Neural cell (in vitro differentiated cells): ENCODE measurements around the gene EIF3B.

Experiments
- EZH2 ChIP-seq: fragments of 200-600, 300-800 bp; shearing (Covaris generic), sonication (generic); IDR thresholded peaks from 2 replicates; pipeline ENCODE4 v1.6.1; 2014; ENCODE audit warnings: antibody characterized with exemption, low read length, borderline replicate concordance, mild to moderate bottlenecking; ENCODE audit not compliant: insufficient read depth, poor library complexity, severe bottlenecking
- POLR2AphosphoS5 ChIP-seq: IDR thresholded peaks from 2 replicates; pipeline ENCODE4 v1.6.1; 2012
- TF ChIP-seq, protein P1 (sequence below): fragments of 450-650 bp; IDR thresholded peaks from 2 replicates; pipeline ENCODE4 v1.5.1; 2014; ENCODE audit warnings: antibody characterized with exemption, mild to moderate bottlenecking, moderate library complexity; ENCODE audit not compliant: poor library complexity, severe bottlenecking
- TF ChIP-seq, protein P2 (sequence below): IDR thresholded peaks from 2 replicates; pipeline ENCODE4 v1.6.1; 2012; ENCODE audit warnings: borderline replicate concordance

GRCh38 chr7:2376351-2377154 lies 21.9 kb downstream of the EIF3B start:
- TF ChIP-seq, protein P1, sequence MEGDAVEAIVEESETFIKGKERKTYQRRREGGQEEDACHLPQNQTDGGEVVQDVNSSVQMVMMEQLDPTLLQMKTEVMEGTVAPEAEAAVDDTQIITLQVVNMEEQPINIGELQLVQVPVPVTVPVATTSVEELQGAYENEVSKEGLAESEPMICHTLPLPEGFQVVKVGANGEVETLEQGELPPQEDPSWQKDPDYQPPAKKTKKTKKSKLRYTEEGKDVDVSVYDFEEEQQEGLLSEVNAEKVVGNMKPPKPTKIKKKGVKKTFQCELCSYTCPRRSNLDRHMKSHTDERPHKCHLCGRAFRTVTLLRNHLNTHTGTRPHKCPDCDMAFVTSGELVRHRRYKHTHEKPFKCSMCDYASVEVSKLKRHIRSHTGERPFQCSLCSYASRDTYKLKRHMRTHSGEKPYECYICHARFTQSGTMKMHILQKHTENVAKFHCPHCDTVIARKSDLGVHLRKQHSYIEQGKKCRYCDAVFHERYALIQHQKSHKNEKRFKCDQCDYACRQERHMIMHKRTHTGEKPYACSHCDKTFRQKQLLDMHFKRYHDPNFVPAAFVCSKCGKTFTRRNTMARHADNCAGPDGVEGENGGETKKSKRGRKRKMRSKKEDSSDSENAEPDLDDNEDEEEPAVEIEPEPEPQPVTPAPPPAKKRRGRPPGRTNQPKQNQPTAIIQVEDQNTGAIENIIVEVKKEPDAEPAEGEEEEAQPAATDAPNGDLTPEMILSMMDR: no peak
- TF ChIP-seq EZH2 (no peak), POLR2AphosphoS5 (no peak)
- TF ChIP-seq, protein P2, sequence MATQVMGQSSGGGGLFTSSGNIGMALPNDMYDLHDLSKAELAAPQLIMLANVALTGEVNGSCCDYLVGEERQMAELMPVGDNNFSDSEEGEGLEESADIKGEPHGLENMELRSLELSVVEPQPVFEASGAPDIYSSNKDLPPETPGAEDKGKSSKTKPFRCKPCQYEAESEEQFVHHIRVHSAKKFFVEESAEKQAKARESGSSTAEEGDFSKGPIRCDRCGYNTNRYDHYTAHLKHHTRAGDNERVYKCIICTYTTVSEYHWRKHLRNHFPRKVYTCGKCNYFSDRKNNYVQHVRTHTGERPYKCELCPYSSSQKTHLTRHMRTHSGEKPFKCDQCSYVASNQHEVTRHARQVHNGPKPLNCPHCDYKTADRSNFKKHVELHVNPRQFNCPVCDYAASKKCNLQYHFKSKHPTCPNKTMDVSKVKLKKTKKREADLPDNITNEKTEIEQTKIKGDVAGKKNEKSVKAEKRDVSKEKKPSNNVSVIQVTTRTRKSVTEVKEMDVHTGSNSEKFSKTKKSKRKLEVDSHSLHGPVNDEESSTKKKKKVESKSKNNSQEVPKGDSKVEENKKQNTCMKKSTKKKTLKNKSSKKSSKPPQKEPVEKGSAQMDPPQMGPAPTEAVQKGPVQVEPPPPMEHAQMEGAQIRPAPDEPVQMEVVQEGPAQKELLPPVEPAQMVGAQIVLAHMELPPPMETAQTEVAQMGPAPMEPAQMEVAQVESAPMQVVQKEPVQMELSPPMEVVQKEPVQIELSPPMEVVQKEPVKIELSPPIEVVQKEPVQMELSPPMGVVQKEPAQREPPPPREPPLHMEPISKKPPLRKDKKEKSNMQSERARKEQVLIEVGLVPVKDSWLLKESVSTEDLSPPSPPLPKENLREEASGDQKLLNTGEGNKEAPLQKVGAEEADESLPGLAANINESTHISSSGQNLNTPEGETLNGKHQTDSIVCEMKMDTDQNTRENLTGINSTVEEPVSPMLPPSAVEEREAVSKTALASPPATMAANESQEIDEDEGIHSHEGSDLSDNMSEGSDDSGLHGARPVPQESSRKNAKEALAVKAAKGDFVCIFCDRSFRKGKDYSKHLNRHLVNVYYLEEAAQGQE: no peak
